ENCODE measurements around the gene RBL1.
"Not testable (repeated sequence)": the region's sequence is repeated elsewhere in the genome, so short reads cannot be mapped to it uniquely, and the experiment has no call there.

- not testable (repeated sequence) for TF ChIP-seq CTCF (IDR thresholded peaks at IDR 0.05; ENCODE audit: insufficient read depth, low read depth, low read length); EZH2 (IDR thresholded peaks at IDR 0.05; ENCODE audit: insufficient read depth, low read length)
Measured at GRCh38 chr20:36994221-36994620, 101.6 kb downstream of the RBL1 start.

All from astrocyte (in vitro differentiated cells and primary cell).